SK-N-SH (cell line): ENCODE measurements around the gene MYCT1. TPM values are rescaled to one million over a fixed set of nuclear protein-coding genes. Genes with fewer than 3 reads are reported as not detected.
"Not testable (repeated sequence)": the region's sequence is repeated elsewhere in the genome, so short reads cannot be mapped to it uniquely, and the experiment has no call there.

Experiments used
- CTCF ChIA-PET: fragments of 300-600, 350-600 bp; formaldehyde crosslinking; extraction: SDS; loops from one replicate; lab custom pipeline; 2021; lab: Yijun Ruan, JAX
- POLR2A ChIA-PET: fragments of 350-600 bp; sonication (Branson Sonifier 250); formaldehyde crosslinking; extraction: SDS; loops from one replicate; lab custom pipeline; 2020; ENCODE audit warnings: antibody characterized with exemption, inconsistent platforms; lab: Yijun Ruan, JAX
- DNase-seq: peaks from one replicate; pipeline ENCODE4 v3.0.0; 2012
- H2AFZ ChIP-seq: fragments of 200-600 bp; sonication (generic); 2 replicates; pipeline ENCODE4 v1.8.1; 2016; ENCODE audit warnings: antibody characterized with exemption, mild to moderate bottlenecking, low read depth
- H3F3A ChIP-seq: fragments of 200-600 bp; sonication (generic); replicated peaks from 2 replicates; pipeline ENCODE3; 2016; ENCODE audit warnings: antibody characterized with exemption, mild to moderate bottlenecking; ENCODE audit not compliant: insufficient read depth
- H3K27ac ChIP-seq, 2 experiments: fragments of 200-500 bp in 1 of 2; fragments of 200-600 bp in 1 of 2; sonication (Bioruptor generic) in 1 of 2; sonication (generic), shearing (Covaris generic) in 1 of 2; 2 replicates each; pipeline versions ENCODE4 v1.5.1 to v1.6.1; 2014 to 2016; ENCODE audit warnings: low read depth in 2 of 2, inconsistent platforms in 1 of 2, low read length in 1 of 2, mild to moderate bottlenecking in 1 of 2, mixed read lengths in 1 of 2
- H3K27me3 ChIP-seq: fragments of 200-600 bp; sonication (generic), shearing (Covaris generic); 2 replicates; pipeline ENCODE4 v1.6.1; 2016; ENCODE audit warnings: mixed run types; ENCODE audit not compliant: insufficient read depth
- H3K36me3 ChIP-seq, 2 experiments: fragments of 200-500 bp in 1 of 2; fragments of 200-600 bp in 1 of 2; sonication (Bioruptor generic) in 1 of 2; sonication (generic) in 1 of 2; replicated peaks in 1 of 2; 2 replicates each; pipeline versions ENCODE3 to v1.5.1; 2014 to 2016; ENCODE audit warnings: low read length in 1 of 2, mild to moderate bottlenecking in 1 of 2; ENCODE audit not compliant: insufficient read depth in 2 of 2, control insufficient read depth in 1 of 2
- H3K4me1 ChIP-seq, 2 experiments: fragments of 200-500 bp in 1 of 2; fragments of 200-600 bp in 1 of 2; sonication (Bioruptor generic) in 1 of 2; sonication (generic), shearing (Covaris generic) in 1 of 2; 2 replicates each; pipeline versions ENCODE4 v1.5.1 to v1.6.1; 2014 to 2016; ENCODE audit warnings: low read depth in 1 of 2, low read length in 1 of 2, mixed run types in 1 of 2; ENCODE audit not compliant: insufficient read depth in 2 of 2, control insufficient read depth in 1 of 2
- H3K4me2 ChIP-seq: fragments of 200-600 bp; sonication (generic), shearing (Covaris generic); 2 replicates; pipeline ENCODE4 v1.6.1; 2017; ENCODE audit warnings: mixed run types
- H3K4me3 ChIP-seq, 2 experiments: fragments of 200-500 bp in 1 of 2; fragments of 200-600 bp in 1 of 2; sonication (Bioruptor generic) in 1 of 2; sonication (generic), shearing (Covaris generic) in 1 of 2; 2 replicates each; pipeline versions ENCODE4 v1.5.1 to v1.8.1; 2014 to 2016; ENCODE audit warnings: low read depth in 2 of 2, inconsistent platforms in 1 of 2, low read length in 1 of 2, mild to moderate bottlenecking in 1 of 2, mixed read lengths in 1 of 2, moderate library complexity in 1 of 2
- H3K79me2 ChIP-seq: fragments of 200-600 bp; sonication (generic); 2 replicates; pipeline ENCODE4 v1.8.1; 2017; ENCODE audit warnings: mild to moderate bottlenecking; ENCODE audit not compliant: insufficient read depth
- H3K9ac ChIP-seq: fragments of 200-600 bp; sonication (generic); 2 replicates; pipeline ENCODE4 v1.6.1; 2017; ENCODE audit warnings: mixed run types
- H3K9me2 ChIP-seq: fragments of 200-600 bp; sonication (generic); 2 replicates; pipeline ENCODE4 v1.6.1; 2017; ENCODE audit warnings: mixed run types
- H3K9me3 ChIP-seq: fragments of 200-600 bp; sonication (generic); 2 replicates; pipeline ENCODE4 v1.6.1; 2017; ENCODE audit warnings: mixed run types, mild to moderate bottlenecking, moderate library complexity
- H4K20me1 ChIP-seq: fragments of 200-600 bp; sonication (generic); 2 replicates; pipeline ENCODE4 v1.6.1; 2017; ENCODE audit warnings: mild to moderate bottlenecking, mixed run types; ENCODE audit not compliant: insufficient read depth
- CHD2 ChIP-seq: fragments of 150-350 bp; IDR thresholded peaks from 2 replicates; pipeline ENCODE4 v1.6.1; 2018; ENCODE audit warnings: low read length; ENCODE audit not compliant: partially characterized antibody
- EP300 ChIP-seq, 2 experiments: IDR thresholded peaks; 2 replicates each; pipeline versions ENCODE4 v1.4.0 to v1.6.1; 2012; ENCODE audit warnings: borderline replicate concordance in 1 of 2, low read depth in 1 of 2, low read length in 1 of 2
- EZH2phosphoT487 ChIP-seq: fragments of 200-600 bp; sonication (generic); IDR thresholded peaks from 2 replicates; pipeline ENCODE4 v1.6.1; 2017; ENCODE audit warnings: low read depth, mixed run types, mild to moderate bottlenecking, antibody characterized with exemption, moderate library complexity, borderline replicate concordance
- FOSL2 ChIP-seq: IDR thresholded peaks from 2 replicates; pipeline ENCODE4 v1.4.0; 2012; ENCODE audit warnings: low read depth, mild to moderate bottlenecking, moderate library complexity, borderline replicate concordance
- FOXJ3 ChIP-seq: sonication (generic); formaldehyde crosslinking; IDR thresholded peaks from 2 replicates; pipeline ENCODE4 v1.5.1; 2020; ENCODE audit warnings: mild to moderate bottlenecking, missing genetic modification reagents
- GATA2 ChIP-seq: sonication (generic); formaldehyde crosslinking; IDR thresholded peaks from 2 replicates; pipeline ENCODE4 v1.5.0; 2020; ENCODE audit warnings: mild to moderate bottlenecking, missing genetic modification reagents
- IRF3 ChIP-seq: fragments of 150-350 bp; IDR thresholded peaks from 2 replicates; pipeline ENCODE4 v1.6.1; 2016; ENCODE audit warnings: mild to moderate bottlenecking, low read depth, low read length
- MEF2A ChIP-seq: IDR thresholded peaks from 2 replicates; pipeline ENCODE4 v1.4.0; 2012; ENCODE audit warnings: low read depth, borderline replicate concordance
- MXI1 ChIP-seq: IDR thresholded peaks from 2 replicates; pipeline ENCODE4 v1.6.1; 2012; ENCODE audit warnings: mild to moderate bottlenecking, low read depth, low read length, improper control_type of control experiment
- NFIC ChIP-seq: IDR thresholded peaks from 2 replicates; pipeline ENCODE4 v1.4.0; 2012; ENCODE audit warnings: borderline replicate concordance
- PBX3 ChIP-seq: IDR thresholded peaks from 2 replicates; pipeline ENCODE4; 2012
- RCOR1 ChIP-seq: fragments of 150-350 bp; IDR thresholded peaks from 2 replicates; pipeline ENCODE4 v1.6.1; 2017; ENCODE audit warnings: antibody characterized with exemption, low read length
- SMC3 ChIP-seq: IDR thresholded peaks from 2 replicates; pipeline ENCODE4 v1.6.1; 2012; ENCODE audit warnings: low read depth, low read length, improper control_type of control experiment
- TAF1 ChIP-seq: IDR thresholded peaks from 2 replicates; pipeline ENCODE4 v1.6.1; 2012; ENCODE audit warnings: low read depth, mild to moderate bottlenecking, low read length, moderate library complexity, borderline replicate concordance
- TCF12 ChIP-seq: IDR thresholded peaks from 2 replicates; pipeline ENCODE4 v1.4.0; 2012
- WGBS: methylation state at CpG from one replicate; pipeline ENCODE4 v1.1.6; 2017; ENCODE audit warnings: low lambda C conversion rate; 5-methylcytosine and 5-hydroxymethylcytosine counted together
- polyA plus RNA-seq, 3 experiments: library from polyadenylated mRNA; depleted of rRNA; stranded (reverse); fragments of >200 nt; gene quantifications; 2 replicates each; pipeline ENCODE4 v1.2.3, GENCODE V29; 2012
- TF ChIP-seq, protein P1 (sequence below): IDR thresholded peaks from 2 replicates; pipeline ENCODE4 v1.4.0; 2012; ENCODE audit warnings: low read depth
- TF ChIP-seq, protein P2 (sequence below): IDR thresholded peaks from 2 replicates; pipeline ENCODE4 v1.4.0; 2012; ENCODE audit warnings: low read depth, borderline replicate concordance

The MYCT1 gene
- polyA plus RNA-seq, 1 of the 3 experiments (the other 2 are of a cell fraction): 7.6 TPM

GRCh38 chr6:152701863-152702401, 4.2 kb downstream of the MYCT1 start:
- POLR2A ChIA-PET: no interaction called here
- no peaks in the 10 kb centered on the region for H3K27me3 ChIP-seq
- DNase-seq: no peak
- H4K20me1 ChIP-seq: no peaks in the 10 kb centered on the region
- no peaks in the 10 kb centered on the region for H3K9me2 ChIP-seq
- TF ChIP-seq EZH2phosphoT487 (no peak), SMC3 (no peak), MEF2A (no peak), MXI1 (no peak), FOXJ3 (CRISPR knock-in tag) (no peak), TCF12 (no peak), TAF1 (no peak)
- TF ChIP-seq, protein P1, sequence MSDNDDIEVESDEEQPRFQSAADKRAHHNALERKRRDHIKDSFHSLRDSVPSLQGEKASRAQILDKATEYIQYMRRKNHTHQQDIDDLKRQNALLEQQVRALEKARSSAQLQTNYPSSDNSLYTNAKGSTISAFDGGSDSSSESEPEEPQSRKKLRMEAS: no peak
- no peaks in the 10 kb centered on the region for H3K9me3 ChIP-seq
- peak overlapping the region; percentile 39; the same call in 1 of the 2 replicates for H3K9ac ChIP-seq
- peak overlapping the region; percentile 47; the same call in 1 of the 2 replicates for H2AFZ ChIP-seq
- peaks cover 25% of the 10 kb centered on the region for H3F3A ChIP-seq
- peak overlapping the region; percentile 66; the same call in 1 of the 2 replicates for H3K4me2 ChIP-seq
- WGBS: 44% methylated on average over 4 of the region's 4 CpGs
- peak overlapping the region; percentile 58 to 92 for H3K27ac ChIP-seq
- no peaks in the 10 kb centered on the region; a peak in 2 of 4 replicates for H3K4me1 ChIP-seq
- H3K4me3 ChIP-seq: no peak overlapping the region
- H3K79me2 ChIP-seq: peaks cover 80% of the 10 kb centered on the region
- CTCF ChIA-PET: interaction anchor here (1.2 to 3.0 kb wide), 5 partner anchors 11 to 216 kb away, joined by 3 to 8 read pairs (median 6); no protein-coding TSS in a partner anchor
- H3K36me3 ChIP-seq: peaks cover 0 to 5% of the 10 kb centered on the region in 2 experiments

DNA sequence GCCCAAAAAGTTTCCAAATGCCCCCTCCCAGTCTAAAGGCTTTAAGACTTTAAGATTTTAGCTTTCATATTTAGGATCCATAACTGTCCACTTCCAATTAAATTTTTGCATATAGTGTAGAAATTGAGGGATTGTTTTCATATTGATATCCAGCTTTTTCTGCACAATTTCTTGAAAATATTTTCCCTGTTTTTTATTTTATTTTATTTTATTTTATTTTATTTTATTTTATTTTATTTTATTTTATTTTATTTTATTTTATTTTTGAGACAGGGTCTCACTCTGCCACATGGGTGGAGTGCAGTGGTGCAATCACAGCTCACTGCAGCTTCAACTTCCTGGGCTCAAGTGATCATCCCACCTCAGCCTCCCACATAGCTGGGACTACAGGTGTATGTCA, 6.1 kb downstream of the MYCT1 start:
- DNase-seq, H3K9me2 ChIP-seq, H3K4me1 ChIP-seq, H3K4me3 ChIP-seq, H2AFZ ChIP-seq, H3K27ac ChIP-seq, POLR2A ChIA-PET, H3K4me2 ChIP-seq, H3K27me3 ChIP-seq, H3K9ac ChIP-seq, H4K20me1 ChIP-seq: not testable (repeated sequence)
- CTCF ChIA-PET: interaction anchor here (1.7 kb wide), 1 partner anchor 14 kb away, joined by 3 read pairs; no protein-coding TSS in a partner anchor
- peaks cover 0 to 18% of the 10 kb centered on the region in 2 experiments for H3K36me3 ChIP-seq
- peaks cover 84% of the 10 kb centered on the region for H3K79me2 ChIP-seq
- peaks cover 12% of the 10 kb centered on the region for H3F3A ChIP-seq
- peaks cover 11% of the 10 kb centered on the region for H3K9me3 ChIP-seq

GRCh38 chr6:152705327-152705726, 7.6 kb downstream of the MYCT1 start:
- Histone ChIP-seq H3K4me1 (no peaks in the 10 kb centered on the region; a peak in 1 of 4 replicates), H3K4me2 (peak overlapping the region; percentile 46), H3K27me3 (no peaks in the 10 kb centered on the region), H3K27ac (peak overlapping the region; percentile 68 to 85), H2AFZ (no peak overlapping the region), H3K4me3 (peak overlapping the region in 1 of 2 experiments; percentile 25; a peak in 2 of 4 replicates), H3F3A (peaks cover 8% of the 10 kb centered on the region), H3K9me3 (peaks cover 11% of the 10 kb centered on the region), H3K36me3 (peaks cover 0 to 18% of the 10 kb centered on the region in 2 experiments), H3K79me2 (peaks cover 68% of the 10 kb centered on the region), H3K9me2 (no peaks in the 10 kb centered on the region), H4K20me1 (no peaks in the 10 kb centered on the region), H3K9ac (peak overlapping the region; percentile 29; the same call in 1 of the 2 replicates)
- 48% methylated on average over 2 of the region's 2 CpGs for WGBS
- DNase-seq: no peak
- CTCF ChIA-PET: interaction anchor here (0.6 to 1.7 kb wide), 3 partner anchors 12 to 939 kb away, joined by 3 read pairs; no protein-coding TSS in a partner anchor
- POLR2A ChIA-PET: no interaction called here
- TF ChIP-seq TCF12 (peak; percentile 62), FOSL2 (no peak), NFIC (no peak), GATA2 (no peak), PBX3 (peak; percentile 25; the same call in 1 of the 2 replicates), TAF1 (no peak), IRF3 (no peak), CHD2 (no peak), EZH2phosphoT487 (no peak), RCOR1 (no peak), EP300 (IDR thresholded peaks at IDR 0.05; ENCODE audit: borderline replicate concordance in 1 of 2, low read depth in 1 of 2, low read length in 1 of 2) (peak in 1 of 2 experiments; percentile 26; a peak in 1 of 4 replicates)
- TF ChIP-seq, protein P2, sequence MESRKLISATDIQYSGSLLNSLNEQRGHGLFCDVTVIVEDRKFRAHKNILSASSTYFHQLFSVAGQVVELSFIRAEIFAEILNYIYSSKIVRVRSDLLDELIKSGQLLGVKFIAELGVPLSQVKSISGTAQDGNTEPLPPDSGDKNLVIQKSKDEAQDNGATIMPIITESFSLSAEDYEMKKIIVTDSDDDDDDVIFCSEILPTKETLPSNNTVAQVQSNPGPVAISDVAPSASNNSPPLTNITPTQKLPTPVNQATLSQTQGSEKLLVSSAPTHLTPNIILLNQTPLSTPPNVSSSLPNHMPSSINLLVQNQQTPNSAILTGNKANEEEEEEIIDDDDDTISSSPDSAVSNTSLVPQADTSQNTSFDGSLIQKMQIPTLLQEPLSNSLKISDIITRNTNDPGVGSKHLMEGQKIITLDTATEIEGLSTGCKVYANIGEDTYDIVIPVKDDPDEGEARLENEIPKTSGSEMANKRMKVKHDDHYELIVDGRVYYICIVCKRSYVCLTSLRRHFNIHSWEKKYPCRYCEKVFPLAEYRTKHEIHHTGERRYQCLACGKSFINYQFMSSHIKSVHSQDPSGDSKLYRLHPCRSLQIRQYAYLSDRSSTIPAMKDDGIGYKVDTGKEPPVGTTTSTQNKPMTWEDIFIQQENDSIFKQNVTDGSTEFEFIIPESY: no peak
